Stimulated activated CD4-positive, alpha-beta T cell treated with anti-CD3 and anti-CD28 coated beads, TNF-alpha, amount 100 ng/mL, for 48 hours (primary cell): ENCODE data around the gene ADAMTSL1.

Experiments used
- DNase-seq, 3 donors: peaks; one replicate each; pipeline ENCODE4 v3.0.0-alpha.2; 2020; ENCODE audit warnings: low read depth in 3 of 3

The ADAMTSL1 gene

GRCh38 chr9:18550286-18550685 is 76.3 kb downstream of the ADAMTSL1 start:
- DNase-seq, result no peak

DNA sequence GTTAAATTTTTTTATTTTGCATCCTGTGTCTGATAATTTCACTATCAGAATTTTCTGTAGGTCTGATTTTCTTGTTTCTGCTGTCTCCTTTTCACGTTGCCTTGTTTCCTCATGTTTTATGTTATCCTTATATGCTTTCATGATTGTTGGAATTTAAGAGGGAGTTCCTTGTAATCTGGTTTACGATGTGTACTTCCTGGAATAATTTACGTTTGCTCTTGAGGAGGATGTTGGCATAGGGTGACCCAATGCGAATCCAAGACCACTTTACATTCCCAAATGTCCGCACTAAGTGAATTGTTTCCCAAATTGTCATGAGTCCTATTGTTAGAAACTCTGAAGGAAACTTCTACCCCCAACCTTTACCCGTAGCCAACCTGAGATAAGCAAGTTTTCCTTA is 80.3 kb downstream of the ADAMTSL1 start:
- no peak for DNase-seq

GRCh38 chr9:18555105-18555883 is 81.3 kb downstream of the ADAMTSL1 start:
- DNase-seq, result no peak

GRCh38 chr9:18564018-18564880 is 90.3 kb downstream of the ADAMTSL1 start:
- DNase-seq, result no peak

DNA sequence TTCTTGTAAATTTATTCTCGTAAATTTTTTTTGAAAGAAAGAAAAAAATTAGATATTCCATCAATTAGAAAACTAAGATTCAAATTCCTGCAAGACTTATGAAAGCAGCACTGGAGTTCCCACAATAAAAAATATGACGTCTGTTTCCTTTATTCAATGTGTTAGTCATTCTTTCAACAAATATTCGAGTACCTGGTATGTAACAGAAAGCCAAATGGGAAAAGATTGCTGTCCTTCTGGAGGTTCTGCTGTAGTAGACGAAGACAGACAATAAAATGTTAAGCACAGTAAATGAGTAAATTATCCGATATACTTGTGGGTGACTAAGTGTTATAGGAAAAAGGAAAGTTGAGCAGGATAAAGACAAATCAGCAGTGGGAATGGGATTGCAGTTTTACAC is 92.2 kb downstream of the ADAMTSL1 start:
- no peak for DNase-seq

DNA sequence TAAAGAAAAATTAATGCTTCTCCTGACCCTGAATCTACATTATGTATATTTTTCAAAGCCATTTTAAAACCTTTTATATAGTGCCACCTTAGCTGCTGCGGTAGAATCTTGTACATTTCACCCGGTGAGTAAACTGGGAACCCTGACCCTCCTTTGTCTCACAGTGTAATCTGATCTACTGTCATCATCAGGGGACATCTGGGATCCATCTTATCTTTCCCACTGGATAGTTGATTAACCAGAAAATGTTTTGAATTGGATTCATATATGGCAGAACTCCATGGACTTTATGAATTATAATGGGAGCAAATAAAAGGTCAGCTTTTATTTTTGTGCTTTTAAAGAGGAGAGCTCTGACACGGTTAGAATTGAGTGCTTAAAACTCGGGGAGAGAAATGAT is 95.0 kb downstream of the ADAMTSL1 start:
- DNase-seq, result no peak

DNA sequence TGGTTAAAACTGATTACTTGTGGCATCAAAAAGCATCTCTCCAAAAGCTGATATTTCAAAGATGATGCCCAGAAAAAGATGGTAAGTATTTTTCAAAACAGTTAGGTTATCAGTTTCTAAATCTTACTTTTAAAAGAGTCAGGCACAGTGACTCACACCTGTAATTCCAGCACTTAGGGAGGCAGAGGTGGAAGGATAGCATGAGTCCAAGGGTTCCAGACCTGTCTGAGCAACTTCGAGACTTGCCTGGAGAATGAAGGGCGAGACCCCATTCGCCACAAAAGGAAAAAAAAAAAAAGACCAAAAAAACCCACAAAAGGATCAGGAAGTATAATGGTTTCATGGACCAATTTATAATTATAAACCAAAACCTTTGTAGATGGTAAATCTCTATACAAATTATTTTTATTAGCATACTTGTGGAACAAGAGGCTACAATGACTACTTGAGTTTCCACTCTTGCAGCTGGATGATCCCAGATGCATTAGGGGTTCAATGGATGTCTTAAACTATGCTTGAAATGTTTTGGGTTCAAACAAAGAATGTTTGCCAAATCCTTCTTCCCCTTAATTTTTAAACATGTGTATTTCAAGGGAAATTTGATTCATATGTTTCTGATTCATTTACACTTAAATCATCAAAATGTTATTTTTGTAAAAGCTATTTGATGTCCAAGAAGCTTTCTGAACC is 96.1 kb downstream of the ADAMTSL1 start:
- no peak for DNase-seq

DNA sequence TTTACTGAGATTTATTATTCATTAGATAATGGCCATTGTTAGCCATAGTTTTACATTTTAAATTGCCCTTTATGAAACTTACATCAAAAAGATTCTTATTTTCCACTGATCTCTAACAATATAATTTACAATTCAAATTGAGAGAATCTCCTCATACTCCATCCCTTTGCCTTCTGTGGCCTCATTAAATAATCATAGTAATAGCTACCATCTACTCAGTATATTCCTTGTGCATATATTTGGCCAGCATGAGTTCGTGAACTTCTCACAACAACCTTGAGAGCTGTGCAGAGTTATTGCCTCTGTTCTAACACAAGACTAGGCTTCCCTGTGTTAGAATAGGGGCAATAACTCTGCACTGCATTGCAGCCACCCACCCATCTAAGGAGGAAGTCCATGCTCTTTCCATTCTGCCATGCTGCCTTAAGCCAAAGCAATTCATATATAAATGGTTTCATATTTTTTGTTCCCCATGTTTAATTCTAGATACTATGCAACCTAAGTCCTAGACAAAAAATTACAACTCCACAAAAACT is 99.1 kb downstream of the ADAMTSL1 start:
- no peak for DNase-seq

DNA sequence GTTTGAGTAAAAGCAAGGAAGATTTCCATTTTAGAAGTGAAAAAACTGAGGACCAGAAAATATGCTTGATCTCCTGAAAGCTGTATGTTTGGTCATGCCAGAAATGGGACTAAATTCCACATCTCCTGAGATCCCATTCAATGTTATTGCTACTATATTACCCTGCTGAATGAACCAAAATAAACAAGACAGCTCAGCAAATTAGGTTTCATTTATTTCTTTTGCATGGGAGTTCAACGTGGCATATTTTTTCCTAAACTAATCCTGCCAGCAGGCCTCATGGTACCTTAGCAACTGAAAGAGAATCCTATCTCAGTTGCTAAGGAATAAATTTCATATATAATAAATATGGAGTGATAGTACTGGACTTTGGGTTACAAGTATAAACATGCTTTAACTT is 101.7 kb downstream of the ADAMTSL1 start:
- no peak for DNase-seq

DNA sequence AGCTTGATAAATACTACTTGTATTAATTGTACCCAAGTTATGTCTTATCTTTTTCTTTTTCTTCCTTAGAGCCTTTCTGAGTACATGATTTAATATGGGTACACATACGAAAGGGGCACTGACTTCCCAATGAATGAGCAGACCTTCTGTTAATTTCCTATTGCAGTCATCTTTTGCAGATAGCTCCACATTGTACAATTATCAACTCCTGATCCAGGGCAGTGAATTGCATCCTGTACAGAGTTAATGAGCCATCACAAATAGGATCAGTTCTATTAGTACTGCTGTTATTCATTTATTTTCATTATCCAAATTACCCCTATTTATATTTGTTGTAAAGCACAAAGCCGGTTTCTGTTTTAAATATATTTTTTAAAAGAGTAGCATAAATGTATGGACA is 105.6 kb downstream of the ADAMTSL1 start:
- no peak for DNase-seq

GRCh38 chr9:18580151-18580550 is 106.2 kb downstream of the ADAMTSL1 start:
- DNase-seq, result no peak

DNA sequence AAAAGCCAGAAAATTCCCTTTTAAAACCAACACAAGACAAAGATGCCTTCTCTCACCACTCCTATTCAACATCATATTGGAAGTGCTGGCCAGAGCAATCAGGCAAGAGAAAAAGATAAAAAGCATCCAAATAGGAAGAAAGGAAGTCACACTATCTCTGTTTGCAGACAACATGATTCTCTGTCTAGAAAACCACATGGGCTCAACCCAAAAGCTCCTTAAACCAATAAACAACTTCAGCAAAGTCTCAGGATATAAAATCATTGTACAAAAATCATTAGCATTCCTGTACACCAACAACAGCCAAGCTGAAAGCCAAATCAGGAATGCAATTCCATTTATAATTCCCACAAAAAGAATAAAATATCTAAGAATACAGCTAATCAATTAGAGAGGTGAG is 112.0 kb downstream of the ADAMTSL1 start:
- DNase-seq, result no peak

DNA sequence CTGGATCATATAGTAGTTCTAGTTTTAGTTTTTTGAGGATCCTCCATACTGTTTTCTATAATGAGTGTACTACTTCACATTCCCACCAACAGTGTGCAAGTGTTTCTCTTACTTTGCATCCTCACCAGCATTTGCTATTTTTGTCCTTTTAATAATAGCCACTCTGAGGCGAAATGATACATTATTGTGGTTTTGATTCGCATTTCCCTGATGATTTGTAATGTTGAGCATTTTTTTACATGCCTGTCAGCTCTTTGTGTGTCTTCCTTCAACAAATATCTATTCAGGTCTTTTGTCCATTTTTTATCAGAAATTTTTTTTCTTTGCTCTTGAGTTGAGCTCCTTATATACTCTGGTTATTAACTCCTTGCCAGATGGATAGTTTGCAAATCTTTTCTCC is 114.0 kb downstream of the ADAMTSL1 start:
- DNase-seq, result no peak

DNA sequence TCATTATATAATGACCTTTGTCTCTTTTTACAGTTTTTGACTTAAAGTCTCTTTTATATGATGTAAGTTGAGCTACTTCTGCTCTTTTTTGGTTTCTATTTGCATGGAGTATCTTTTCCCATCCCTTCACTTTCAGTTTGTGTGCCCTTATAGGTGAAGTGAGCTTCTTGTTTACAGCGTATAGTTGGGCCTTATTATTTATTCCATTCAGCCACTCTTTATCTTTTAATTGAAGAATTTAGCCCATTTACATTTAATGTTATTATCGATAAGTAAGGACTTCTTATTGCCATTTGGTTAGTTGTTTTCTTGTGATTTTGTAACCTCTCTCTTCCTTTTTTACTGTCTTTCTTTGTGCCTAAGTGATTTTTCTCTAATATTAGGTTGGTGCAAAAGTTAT is 117.3 kb downstream of the ADAMTSL1 start:
- DNase-seq, result no peak

DNA sequence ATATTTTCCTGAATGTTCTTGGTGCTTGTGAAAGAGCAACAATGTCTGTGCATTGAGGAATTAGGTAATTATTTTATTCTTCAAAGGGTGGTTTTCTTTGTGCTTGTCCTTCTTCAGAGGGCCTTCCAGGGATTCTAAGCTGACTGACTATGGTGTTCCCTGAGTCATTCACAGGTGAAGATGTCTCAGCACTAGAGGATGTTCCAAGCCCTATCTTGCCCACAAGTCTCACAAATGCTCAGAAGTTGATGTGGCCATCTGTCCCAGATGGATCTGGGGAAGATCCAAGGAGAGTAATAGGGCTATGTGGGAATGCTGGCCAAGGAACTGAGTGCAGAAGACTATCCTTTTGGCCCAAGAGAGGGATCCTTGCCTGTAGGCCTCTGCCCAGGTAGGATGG is 120.9 kb downstream of the ADAMTSL1 start:
- DNase-seq, result no peak

- no peak for DNase-seq
Measured at GRCh38 chr9:18595597-18595996, 121.6 kb downstream of the ADAMTSL1 start.

- no peak for DNase-seq
Measured at GRCh38 chr9:18596920-18597319, 123.0 kb downstream of the ADAMTSL1 start.

DNA sequence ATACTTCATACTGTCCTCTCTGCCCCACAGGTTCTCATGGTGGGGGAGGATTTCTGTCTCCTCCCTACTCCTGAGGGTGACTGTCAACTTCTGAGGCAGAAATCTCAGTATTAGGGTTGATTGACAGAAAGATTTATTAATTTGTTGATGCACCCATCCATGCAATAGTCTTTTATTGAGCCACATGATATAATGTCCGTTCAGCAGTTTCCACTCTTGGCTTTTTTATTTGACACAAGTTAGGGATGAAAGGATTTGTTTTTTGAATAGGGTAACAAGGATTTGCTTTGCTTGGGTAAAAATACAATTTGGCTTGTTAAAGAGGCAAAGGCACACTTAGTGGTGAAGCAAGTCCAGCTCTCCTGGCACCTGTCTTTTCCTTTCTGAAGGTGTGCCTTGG is 125.0 kb downstream of the ADAMTSL1 start:
- no peak for DNase-seq

DNA sequence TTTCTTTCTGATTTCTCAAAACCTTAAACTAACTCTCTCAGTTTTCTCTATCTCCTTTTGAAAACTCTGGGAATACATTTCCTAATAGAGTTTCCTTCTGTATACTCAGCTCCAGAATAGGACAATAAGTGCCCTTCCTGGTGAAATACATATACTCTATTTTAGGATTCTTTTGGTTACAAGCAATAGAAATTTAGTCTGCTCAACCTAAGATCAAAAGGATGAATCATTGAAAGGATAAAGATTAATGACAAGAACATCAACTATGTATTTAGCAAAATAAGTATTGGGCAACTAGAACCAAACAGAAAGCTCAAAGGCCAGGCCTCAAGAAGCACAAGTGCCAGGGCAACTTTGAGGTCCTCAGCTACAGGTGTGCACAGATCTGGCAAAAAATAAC is 127.1 kb downstream of the ADAMTSL1 start:
- no peak for DNase-seq

GRCh38 chr9:18601956-18602355 is 128.0 kb downstream of the ADAMTSL1 start:
- DNase-seq, result no peak

GRCh38 chr9:18604767-18605730 is 131.1 kb downstream of the ADAMTSL1 start:
- DNase-seq, result no peak
